ENCODE measurements around the gene ASGR2.

The ASGR2 gene

GRCh38 chr17:7072406-7072805 lies 42.2 kb downstream of the ASGR2 start:
- no peak overlapping the region for H3K4me3 ChIP-seq (replicated peaks; ENCODE audit: low read depth, low read length)
- DNase-seq (ENCODE audit: extremely low read depth, low read depth), result no peak
- TF ChIP-seq, protein P1, sequence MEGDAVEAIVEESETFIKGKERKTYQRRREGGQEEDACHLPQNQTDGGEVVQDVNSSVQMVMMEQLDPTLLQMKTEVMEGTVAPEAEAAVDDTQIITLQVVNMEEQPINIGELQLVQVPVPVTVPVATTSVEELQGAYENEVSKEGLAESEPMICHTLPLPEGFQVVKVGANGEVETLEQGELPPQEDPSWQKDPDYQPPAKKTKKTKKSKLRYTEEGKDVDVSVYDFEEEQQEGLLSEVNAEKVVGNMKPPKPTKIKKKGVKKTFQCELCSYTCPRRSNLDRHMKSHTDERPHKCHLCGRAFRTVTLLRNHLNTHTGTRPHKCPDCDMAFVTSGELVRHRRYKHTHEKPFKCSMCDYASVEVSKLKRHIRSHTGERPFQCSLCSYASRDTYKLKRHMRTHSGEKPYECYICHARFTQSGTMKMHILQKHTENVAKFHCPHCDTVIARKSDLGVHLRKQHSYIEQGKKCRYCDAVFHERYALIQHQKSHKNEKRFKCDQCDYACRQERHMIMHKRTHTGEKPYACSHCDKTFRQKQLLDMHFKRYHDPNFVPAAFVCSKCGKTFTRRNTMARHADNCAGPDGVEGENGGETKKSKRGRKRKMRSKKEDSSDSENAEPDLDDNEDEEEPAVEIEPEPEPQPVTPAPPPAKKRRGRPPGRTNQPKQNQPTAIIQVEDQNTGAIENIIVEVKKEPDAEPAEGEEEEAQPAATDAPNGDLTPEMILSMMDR (IDR thresholded peaks at IDR 0.05; ENCODE audit: low read depth, low read length, missing control alignments), result no peak

DNA sequence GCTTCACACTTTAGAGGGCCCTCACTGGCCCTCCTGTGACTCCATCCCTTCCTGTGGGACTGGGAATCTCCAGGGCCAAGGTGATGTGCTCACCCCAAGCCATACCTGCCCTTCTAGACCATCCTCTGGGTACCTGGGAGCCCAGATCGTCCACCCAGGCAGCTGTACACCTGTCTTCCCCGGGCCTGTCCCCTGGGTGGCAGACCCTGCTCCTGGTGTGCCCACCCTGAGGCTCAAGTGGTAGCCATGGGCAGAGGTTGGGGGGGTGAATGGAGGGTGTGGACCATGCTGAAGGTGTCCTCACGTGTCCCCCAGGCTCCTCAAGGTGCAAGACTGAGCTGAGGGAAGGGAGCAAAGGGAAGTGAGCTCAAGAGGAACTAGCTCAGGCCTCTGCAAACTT lies 43.9 kb downstream of the ASGR2 start:
- TF ChIP-seq, protein P1 (IDR thresholded peaks at IDR 0.05; ENCODE audit: low read depth, low read length, missing control alignments), result no peak
- no peak for DNase-seq (ENCODE audit: extremely low read depth, low read depth)

DNA sequence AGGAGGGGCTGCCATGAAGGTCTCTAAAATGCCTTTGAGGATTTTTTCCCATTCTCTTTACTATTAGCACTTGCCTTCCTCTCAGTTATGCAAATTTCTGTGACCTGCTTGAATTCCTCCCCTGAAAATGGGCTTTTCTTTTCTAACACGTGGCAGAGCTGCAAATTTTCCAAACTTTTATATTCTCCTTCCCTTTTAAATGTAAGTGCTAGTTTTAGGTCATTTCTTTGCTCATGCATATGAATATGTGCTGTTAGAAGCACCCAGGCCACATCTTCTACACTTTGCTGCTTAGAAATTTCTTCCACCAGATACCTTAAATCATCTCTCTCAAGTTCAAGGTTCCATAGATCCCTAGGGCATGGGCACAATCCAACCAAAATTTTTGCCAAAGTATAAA lies 46.4 kb downstream of the ASGR2 start:
- DNase-seq (ENCODE audit: extremely low read depth, low read depth), result no peak
- no peak overlapping the region for H3K4me3 ChIP-seq (replicated peaks; ENCODE audit: low read depth, low read length)
- TF ChIP-seq, protein P1 (IDR thresholded peaks at IDR 0.05; ENCODE audit: low read depth, low read length, missing control alignments), result no peak

More for the DNA sequence above, 43.9 kb downstream of the ASGR2 start:
- no peak overlapping the region for H3K4me3 ChIP-seq (replicated peaks; ENCODE audit: low read depth, low read length)

DNA sequence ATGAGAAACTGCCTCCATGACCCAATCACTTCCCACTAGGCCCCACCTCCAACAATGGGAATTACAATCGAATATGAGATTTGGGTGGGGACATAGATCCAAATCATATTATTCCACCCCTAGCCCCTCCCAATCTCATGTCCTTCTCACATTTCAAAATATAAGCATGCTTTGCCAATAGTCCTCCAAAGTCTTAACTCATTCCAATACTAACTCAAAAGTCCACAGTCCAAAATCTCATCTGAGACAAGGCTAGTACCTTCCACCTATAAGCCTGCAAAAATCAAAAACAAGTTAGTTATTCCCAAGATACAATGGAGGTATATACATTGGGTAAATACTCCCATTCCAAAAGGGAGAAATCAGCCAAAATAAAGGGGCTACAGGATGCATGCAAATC lies 47.4 kb downstream of the ASGR2 start:
- no peak for DNase-seq (ENCODE audit: extremely low read depth, low read depth)
- H3K4me3 ChIP-seq (replicated peaks; ENCODE audit: low read depth, low read length), result no peak overlapping the region
- TF ChIP-seq, protein P1 (IDR thresholded peaks at IDR 0.05; ENCODE audit: low read depth, low read length, missing control alignments), result no peak

DNA sequence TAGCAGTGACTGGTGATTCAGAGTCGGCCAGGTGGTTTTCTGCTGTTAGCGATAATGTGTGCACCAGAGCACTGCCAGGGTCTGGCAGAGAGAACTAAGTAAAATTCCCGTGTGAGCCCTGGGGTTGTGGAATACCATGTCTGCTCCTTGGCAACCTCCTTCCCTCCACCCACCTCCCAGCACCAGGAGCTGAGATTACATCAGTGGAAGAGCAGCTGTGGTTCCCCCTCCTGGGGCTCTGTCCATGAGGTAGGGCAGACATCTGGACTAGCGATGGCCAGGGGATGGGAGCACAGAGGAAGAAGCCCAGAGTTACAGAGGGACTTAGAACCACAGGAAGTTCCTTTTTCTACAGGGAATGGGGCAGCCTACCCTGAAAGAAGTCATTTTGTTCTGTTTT lies 50.4 kb downstream of the ASGR2 start:
- DNase-seq (ENCODE audit: extremely low read depth, low read depth), result no peak
- TF ChIP-seq, protein P1 (IDR thresholded peaks at IDR 0.05; ENCODE audit: low read depth, low read length, missing control alignments), result no peak
- no peak overlapping the region for H3K4me3 ChIP-seq (replicated peaks; ENCODE audit: low read depth, low read length)

DNA sequence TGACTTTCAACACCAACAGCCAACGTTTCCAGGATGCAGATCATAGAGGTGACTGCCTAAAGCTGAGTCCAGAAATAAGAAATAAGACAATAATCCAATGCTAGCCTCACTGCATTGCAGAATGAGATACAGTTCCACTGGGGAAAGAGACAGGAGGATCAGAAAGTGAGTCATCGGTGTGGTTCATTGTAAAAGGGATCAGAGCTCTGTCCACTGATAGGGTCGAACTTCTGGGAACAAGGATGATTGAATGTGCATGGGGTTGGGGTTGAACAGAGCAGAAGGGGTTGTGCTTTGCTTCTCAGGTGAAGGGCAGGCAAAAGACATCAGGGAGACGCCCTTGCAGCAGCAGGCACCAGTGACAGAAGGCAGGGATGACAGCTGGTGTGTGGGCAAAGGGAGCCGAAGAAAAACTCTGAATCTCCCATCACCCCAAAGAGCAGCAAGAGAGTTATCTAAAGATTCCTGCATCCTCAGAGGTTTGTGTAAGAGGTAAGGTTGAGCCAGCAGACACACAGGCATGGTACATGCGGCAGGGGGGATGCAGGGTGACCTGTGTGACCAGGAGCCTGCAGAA lies 51.0 kb downstream of the ASGR2 start:
- no peak overlapping the region for H3K4me3 ChIP-seq (replicated peaks; ENCODE audit: low read depth, low read length)
- no peak for DNase-seq (ENCODE audit: extremely low read depth, low read depth)
- TF ChIP-seq, protein P1 (IDR thresholded peaks at IDR 0.05; ENCODE audit: low read depth, low read length, missing control alignments), result no peak
